Measurements from ENCODE around the gene AGBL5.

AGBL5 gene

GRCh38 chr2:27096748-27097297, 45.4 kb downstream of the AGBL5 start:
- no peaks in the 10 kb centered on the region; the same call in 1 of the 2 replicates for H3K27me3 ChIP-seq (ENCODE audit: insufficient read depth, low read length)
- no peaks in the 10 kb centered on the region for H3K9me2 ChIP-seq (ENCODE audit: low read depth, low read length)
- H3F3A ChIP-seq (ENCODE audit: insufficient read depth, low read length): no peaks in the 10 kb centered on the region
- H3K4me1 ChIP-seq (ENCODE audit: insufficient read depth, low read length, severe bottlenecking): peaks cover 11% of the 10 kb centered on the region
- no peak overlapping the region for H3K4me3 ChIP-seq (ENCODE audit: low read depth, low read length, poor library complexity, severe bottlenecking)
- no peak overlapping the region; the same call in 1 of the 2 replicates for H3K9ac ChIP-seq (ENCODE audit: low read length)
- no peaks in the 10 kb centered on the region for H4K20me1 ChIP-seq (ENCODE audit: insufficient read depth, low read length)
- H3K9me3 ChIP-seq (ENCODE audit: low read length): no peaks in the 10 kb centered on the region
- no peaks in the 10 kb centered on the region for H3K36me3 ChIP-seq (ENCODE audit: insufficient read depth, low read length)
- H2AFZ ChIP-seq (ENCODE audit: low read length): no peak overlapping the region
- H3K27ac ChIP-seq (ENCODE audit: low read depth, low read length, poor library complexity, severe bottlenecking): no peak overlapping the region
- H3K79me2 ChIP-seq (ENCODE audit: insufficient read depth, low read length): no peaks in the 10 kb centered on the region
- no peak overlapping the region for H3K4me2 ChIP-seq (ENCODE audit: low read length)
- TF ChIP-seq, protein P1, sequence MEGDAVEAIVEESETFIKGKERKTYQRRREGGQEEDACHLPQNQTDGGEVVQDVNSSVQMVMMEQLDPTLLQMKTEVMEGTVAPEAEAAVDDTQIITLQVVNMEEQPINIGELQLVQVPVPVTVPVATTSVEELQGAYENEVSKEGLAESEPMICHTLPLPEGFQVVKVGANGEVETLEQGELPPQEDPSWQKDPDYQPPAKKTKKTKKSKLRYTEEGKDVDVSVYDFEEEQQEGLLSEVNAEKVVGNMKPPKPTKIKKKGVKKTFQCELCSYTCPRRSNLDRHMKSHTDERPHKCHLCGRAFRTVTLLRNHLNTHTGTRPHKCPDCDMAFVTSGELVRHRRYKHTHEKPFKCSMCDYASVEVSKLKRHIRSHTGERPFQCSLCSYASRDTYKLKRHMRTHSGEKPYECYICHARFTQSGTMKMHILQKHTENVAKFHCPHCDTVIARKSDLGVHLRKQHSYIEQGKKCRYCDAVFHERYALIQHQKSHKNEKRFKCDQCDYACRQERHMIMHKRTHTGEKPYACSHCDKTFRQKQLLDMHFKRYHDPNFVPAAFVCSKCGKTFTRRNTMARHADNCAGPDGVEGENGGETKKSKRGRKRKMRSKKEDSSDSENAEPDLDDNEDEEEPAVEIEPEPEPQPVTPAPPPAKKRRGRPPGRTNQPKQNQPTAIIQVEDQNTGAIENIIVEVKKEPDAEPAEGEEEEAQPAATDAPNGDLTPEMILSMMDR (IDR thresholded peaks at IDR 0.05; ENCODE audit: low read length): no peak
- no peak for TF ChIP-seq EZH2 (IDR thresholded peaks at IDR 0.05; ENCODE audit: borderline replicate concordance, low read length)

DNA sequence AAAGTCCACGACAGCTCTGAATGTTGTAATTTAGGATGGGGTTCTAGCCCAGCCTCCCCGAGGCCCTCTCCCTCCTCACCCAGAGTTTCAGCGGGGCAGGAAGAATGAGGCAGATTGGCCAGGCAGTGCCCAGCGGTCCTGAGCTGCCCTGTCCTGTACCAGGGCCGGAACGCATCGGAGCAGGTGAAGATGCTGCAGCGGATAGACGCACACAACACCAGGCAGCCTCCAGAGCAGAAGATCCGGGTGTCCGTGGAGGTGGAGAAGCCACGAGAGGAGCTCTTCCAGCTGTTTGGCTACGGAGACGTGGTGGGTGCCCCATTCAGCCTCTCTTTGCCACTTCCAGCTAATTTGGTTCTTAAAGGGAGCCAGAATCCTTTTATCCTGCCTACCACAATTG, 45.9 kb downstream of the AGBL5 start:
- no peak overlapping the region for H3K9ac ChIP-seq (ENCODE audit: low read length)
- no peaks in the 10 kb centered on the region for H4K20me1 ChIP-seq (ENCODE audit: insufficient read depth, low read length)
- no peak overlapping the region for H3K27ac ChIP-seq (ENCODE audit: low read depth, low read length, poor library complexity, severe bottlenecking)
- no peaks in the 10 kb centered on the region for H3K36me3 ChIP-seq (ENCODE audit: insufficient read depth, low read length)
- no peak for TF ChIP-seq EZH2 (IDR thresholded peaks at IDR 0.05; ENCODE audit: borderline replicate concordance, low read length)
- TF ChIP-seq, protein P1 (IDR thresholded peaks at IDR 0.05; ENCODE audit: low read length): no peak
- no peaks in the 10 kb centered on the region for H3K79me2 ChIP-seq (ENCODE audit: insufficient read depth, low read length)
- H3K4me1 ChIP-seq (ENCODE audit: insufficient read depth, low read length, severe bottlenecking): peaks cover 11% of the 10 kb centered on the region
- H3K9me2 ChIP-seq (ENCODE audit: low read depth, low read length): no peaks in the 10 kb centered on the region
- no peaks in the 10 kb centered on the region for H3F3A ChIP-seq (ENCODE audit: insufficient read depth, low read length)
- no peaks in the 10 kb centered on the region for H3K9me3 ChIP-seq (ENCODE audit: low read length)
- no peak overlapping the region for H2AFZ ChIP-seq (ENCODE audit: low read length)
- no peaks in the 10 kb centered on the region; the same call in 1 of the 2 replicates for H3K27me3 ChIP-seq (ENCODE audit: insufficient read depth, low read length)
- H3K4me3 ChIP-seq (ENCODE audit: low read depth, low read length, poor library complexity, severe bottlenecking): no peak overlapping the region
- H3K4me2 ChIP-seq (ENCODE audit: low read length): no peak overlapping the region

GRCh38 chr2:27099334-27099955, 48.0 kb downstream of the AGBL5 start:
- H3K4me2 ChIP-seq (ENCODE audit: low read length): no peak overlapping the region
- no peak overlapping the region for H2AFZ ChIP-seq (ENCODE audit: low read length)
- no peaks in the 10 kb centered on the region for H3K9me3 ChIP-seq (ENCODE audit: low read length)
- no peak overlapping the region for H3K9ac ChIP-seq (ENCODE audit: low read length)
- no peaks in the 10 kb centered on the region for H3K9me2 ChIP-seq (ENCODE audit: low read depth, low read length)
- H3K27ac ChIP-seq (ENCODE audit: low read depth, low read length, poor library complexity, severe bottlenecking): no peak overlapping the region
- no peaks in the 10 kb centered on the region for H3K79me2 ChIP-seq (ENCODE audit: insufficient read depth, low read length)
- no peaks in the 10 kb centered on the region for H3K36me3 ChIP-seq (ENCODE audit: insufficient read depth, low read length)
- no peaks in the 10 kb centered on the region for H3F3A ChIP-seq (ENCODE audit: insufficient read depth, low read length)
- H3K4me1 ChIP-seq (ENCODE audit: insufficient read depth, low read length, severe bottlenecking): peaks cover 11% of the 10 kb centered on the region
- H3K27me3 ChIP-seq (ENCODE audit: insufficient read depth, low read length): no peaks in the 10 kb centered on the region; the same call in 1 of the 2 replicates
- TF ChIP-seq EZH2 (IDR thresholded peaks at IDR 0.05; ENCODE audit: borderline replicate concordance, low read length): no peak
- TF ChIP-seq, protein P1 (IDR thresholded peaks at IDR 0.05; ENCODE audit: low read length): no peak
- no peaks in the 10 kb centered on the region for H4K20me1 ChIP-seq (ENCODE audit: insufficient read depth, low read length)
- no peak overlapping the region for H3K4me3 ChIP-seq (ENCODE audit: low read depth, low read length, poor library complexity, severe bottlenecking)
